ENCODE measurements around the gene SORCS3.

The SORCS3 gene

GRCh38 chr10:104648421-104648820 is 7.3 kb downstream of the SORCS3 start:
- no peak for DNase-seq

- no peak for DNase-seq
Observed at GRCh38 chr10:104650072-104650471, 9.0 kb downstream of the SORCS3 start.

GRCh38 chr10:104650635-104651331 is 9.7 kb downstream of the SORCS3 start:
- no peak for DNase-seq

GRCh38 chr10:104657036-104657435 is 15.9 kb downstream of the SORCS3 start:
- no peak for DNase-seq

GRCh38 chr10:104657457-104657856 is 16.4 kb downstream of the SORCS3 start:
- no peak for DNase-seq

GRCh38 chr10:104658067-104658466 is 17.0 kb downstream of the SORCS3 start:
- no peak for DNase-seq

GRCh38 chr10:104659809-104660208 is 18.7 kb downstream of the SORCS3 start:
- DNase-seq: no peak

GRCh38 chr10:104663076-104663475 is 22.0 kb downstream of the SORCS3 start:
- no peak for DNase-seq

- DNase-seq: no peak
Observed at GRCh38 chr10:104663563-104663962, 22.5 kb downstream of the SORCS3 start.

GRCh38 chr10:104664205-104664604 is 23.1 kb downstream of the SORCS3 start:
- no peak for DNase-seq

- no peak for DNase-seq
Observed at GRCh38 chr10:104665174-104665573, 24.1 kb downstream of the SORCS3 start.

- DNase-seq: no peak
Observed at GRCh38 chr10:104666106-104666505, 25.0 kb downstream of the SORCS3 start.

GRCh38 chr10:104676874-104677273 is 35.8 kb downstream of the SORCS3 start:
- no peak for DNase-seq

- DNase-seq: no peak
Observed at GRCh38 chr10:104678658-104679057, 37.6 kb downstream of the SORCS3 start.

GRCh38 chr10:104680467-104681401 is 39.6 kb downstream of the SORCS3 start:
- DNase-seq: no peak

GRCh38 chr10:104681485-104681884 is 40.4 kb downstream of the SORCS3 start:
- DNase-seq: no peak

- DNase-seq: no peak
Observed at GRCh38 chr10:104683567-104683966, 42.5 kb downstream of the SORCS3 start.

GRCh38 chr10:104686829-104687228 is 45.7 kb downstream of the SORCS3 start:
- DNase-seq: no peak

- no peak for DNase-seq
Observed at GRCh38 chr10:104688251-104689042, 47.4 kb downstream of the SORCS3 start.

GRCh38 chr10:104689105-104689504 is 48.0 kb downstream of the SORCS3 start:
- no peak for DNase-seq

- no peak for DNase-seq
Observed at GRCh38 chr10:104689547-104689946, 48.5 kb downstream of the SORCS3 start.

- no peak for DNase-seq
Observed at GRCh38 chr10:104690101-104690500, 49.0 kb downstream of the SORCS3 start.

GRCh38 chr10:104690959-104691358 is 49.9 kb downstream of the SORCS3 start:
- DNase-seq: no peak
